GM23338 (cell line): ENCODE measurements around the gene CD83. TPM values are rescaled to one million over a fixed set of nuclear protein-coding genes. Genes with fewer than 3 reads are reported as not detected.

Source experiments
- ATAC-seq: fragments of 200-7000 bp; cut with Tn5 transposase; 3 replicates; pipeline ENCODE4 v1.9.1; 2020
- DNase-seq: peaks from one replicate; pipeline ENCODE4 v3.0.0-alpha.2; 2015; ENCODE audit warnings: low spot score
- H2AFZ ChIP-seq: fragments of 200-600 bp; sonication (generic); 2 replicates; pipeline ENCODE4 v1.8.0; 2016; ENCODE audit warnings: antibody characterized with exemption, mild to moderate bottlenecking, moderate library complexity
- H3F3A ChIP-seq: fragments of 200-600 bp; sonication (generic); replicated peaks from 2 replicates; pipeline ENCODE4 v1.8.0; 2017; ENCODE audit warnings: antibody characterized with exemption, mixed run types, low read depth
- H3K27ac ChIP-seq: fragments of 200-600 bp; sonication (generic); 2 replicates; pipeline ENCODE4 v1.6.1; 2016; ENCODE audit warnings: low read depth
- H3K27me3 ChIP-seq: fragments of 200-600 bp; sonication (generic); 2 replicates; pipeline ENCODE4 v1.8.0; 2016; ENCODE audit warnings: mild to moderate bottlenecking, mixed run types, moderate library complexity; ENCODE audit not compliant: insufficient read depth
- H3K36me3 ChIP-seq: fragments of 200-600 bp; sonication (generic); 2 replicates; pipeline ENCODE4 v1.8.0; 2016; ENCODE audit warnings: mild to moderate bottlenecking; ENCODE audit not compliant: insufficient read depth
- H3K4me1 ChIP-seq: fragments of 200-600 bp; sonication (generic); 2 replicates; pipeline ENCODE4 v1.8.0; 2016; ENCODE audit warnings: mild to moderate bottlenecking, moderate library complexity; ENCODE audit not compliant: insufficient read depth
- H3K4me2 ChIP-seq: fragments of 200-600 bp; sonication (generic); 2 replicates; pipeline ENCODE4 v1.7.1; 2017; ENCODE audit warnings: mixed run types
- H3K4me3 ChIP-seq: fragments of 200-600 bp; sonication (generic); 2 replicates; pipeline ENCODE4 v1.6.1; 2016; ENCODE audit warnings: mixed run types
- H3K79me2 ChIP-seq: fragments of 200-600 bp; sonication (generic); replicated peaks from 2 replicates; pipeline ENCODE4 v1.8.0; 2017; ENCODE audit warnings: mild to moderate bottlenecking; ENCODE audit not compliant: insufficient read depth
- H3K9me2 ChIP-seq: fragments of 200-600 bp; sonication (generic); 2 replicates; pipeline ENCODE4 v1.8.0; 2017; ENCODE audit not compliant: insufficient read depth
- H4K20me1 ChIP-seq: fragments of 200-600 bp; sonication (generic); replicated peaks from 2 replicates; pipeline ENCODE4 v1.8.0; 2017; ENCODE audit warnings: mild to moderate bottlenecking; ENCODE audit not compliant: insufficient read depth
- H3K27ac Mint-ChIP-seq: 2 replicates; pipeline ENCODE4 v1.8.0; 2020; ENCODE audit warnings: inconsistent platforms, mild to moderate bottlenecking, moderate library complexity, mixed read lengths
- H3K27me3 Mint-ChIP-seq: 3 replicates; pipeline ENCODE4 v1.8.0; 2022; ENCODE audit warnings: low read depth, mild to moderate bottlenecking, moderate library complexity, mixed read lengths, inconsistent platforms; ENCODE audit not compliant: insufficient read depth, poor library complexity
- H3K36me3 Mint-ChIP-seq: 3 replicates; pipeline ENCODE4 v1.8.0; 2021; ENCODE audit warnings: low read depth, mild to moderate bottlenecking, inconsistent platforms, moderate library complexity, mixed read lengths
- H3K4me1 Mint-ChIP-seq: 3 replicates; pipeline ENCODE4 v1.8.0; 2020; ENCODE audit warnings: mild to moderate bottlenecking, inconsistent platforms, mixed read lengths
- H3K4me3 Mint-ChIP-seq: 3 replicates; pipeline ENCODE4 v1.8.0; 2021; ENCODE audit warnings: moderate library complexity, mild to moderate bottlenecking, inconsistent platforms, mixed read lengths
- H3K9me3 Mint-ChIP-seq: 3 replicates; pipeline ENCODE4 v1.8.0; 2020; ENCODE audit warnings: moderate library complexity, mild to moderate bottlenecking, inconsistent platforms, mixed read lengths
- CREB1 ChIP-seq: fragments of 250-450 bp; sonication (Bioruptor Pico); IDR thresholded peaks from 2 replicates; pipeline ENCODE4 v1.5.0; 2020; ENCODE audit warnings: low read depth, mild to moderate bottlenecking, moderate library complexity
- EZH2phosphoT487 ChIP-seq: fragments of 200-600 bp; sonication (generic); IDR thresholded peaks from one replicate; pipeline ENCODE4 v1.8.1; 2018; ENCODE audit warnings: antibody characterized with exemption; ENCODE audit not compliant: unreplicated experiment
- JUNB ChIP-seq: IDR thresholded peaks from one replicate; pipeline ENCODE4 v1.6.1; 2016; ENCODE audit warnings: antibody characterized with exemption; ENCODE audit not compliant: unreplicated experiment
- ZNF114 ChIP-seq: fragments of 250-450 bp; sonication (Bioruptor Pico); IDR thresholded peaks from 2 replicates; pipeline ENCODE4 v1.5.0; 2020; ENCODE audit warnings: mild to moderate bottlenecking, moderate library complexity
- ZNF331 ChIP-seq: fragments of 250-450 bp; sonication (Bioruptor Pico); IDR thresholded peaks from 2 replicates; pipeline ENCODE4 v1.5.0; 2020; ENCODE audit warnings: low read depth, mild to moderate bottlenecking, moderate library complexity
- polyA plus RNA-seq: library from polyadenylated mRNA; unstranded; fragments of >200 nt; fragmentation: Nextera tagmentation; extraction: Ambion mirVana; gene quantifications from 2 replicates; pipeline ENCODE4 v1.2.1, GENCODE V29; 2016
- total RNA-seq: library from RNA; depleted of rRNA; stranded (reverse); fragments of >200 nt; shearing (Covaris generic); gene quantifications from 2 replicates; pipeline ENCODE4 v1.2.3, GENCODE V29; 2014
- TF ChIP-seq, protein P1 (sequence below): fragments of 250-450 bp; sonication (Bioruptor Pico); IDR thresholded peaks from 2 replicates; pipeline ENCODE4 v1.5.0; 2020; ENCODE audit warnings: mild to moderate bottlenecking, moderate library complexity
- TF ChIP-seq, protein P2 (sequence below), 2 experiments: fragments of 200-600 bp in 1 of 2; sonication (generic) in 1 of 2; conservative IDR thresholded peaks; 2 replicates each; pipeline versions ENCODE4 v1.5.1 to v1.6.1; 2016 to 2017; ENCODE audit warnings: antibody characterized with exemption in 2 of 2, low read depth in 2 of 2, mild to moderate bottlenecking in 2 of 2, moderate library complexity in 1 of 2
- TF ChIP-seq, protein P3 (sequence below): IDR thresholded peaks from one replicate; pipeline ENCODE4 v1.6.1; 2018; ENCODE audit warnings: antibody characterized with exemption; ENCODE audit not compliant: unreplicated experiment
- TF ChIP-seq, protein P4 (sequence below): IDR thresholded peaks from 2 replicates; pipeline ENCODE4 v1.6.1; 2016; ENCODE audit warnings: antibody characterized with exemption

Gene CD83
- total and polyA plus RNA-seq, 2 experiments from 2014 or later = 8.1 to 13.2 TPM

DNA sequence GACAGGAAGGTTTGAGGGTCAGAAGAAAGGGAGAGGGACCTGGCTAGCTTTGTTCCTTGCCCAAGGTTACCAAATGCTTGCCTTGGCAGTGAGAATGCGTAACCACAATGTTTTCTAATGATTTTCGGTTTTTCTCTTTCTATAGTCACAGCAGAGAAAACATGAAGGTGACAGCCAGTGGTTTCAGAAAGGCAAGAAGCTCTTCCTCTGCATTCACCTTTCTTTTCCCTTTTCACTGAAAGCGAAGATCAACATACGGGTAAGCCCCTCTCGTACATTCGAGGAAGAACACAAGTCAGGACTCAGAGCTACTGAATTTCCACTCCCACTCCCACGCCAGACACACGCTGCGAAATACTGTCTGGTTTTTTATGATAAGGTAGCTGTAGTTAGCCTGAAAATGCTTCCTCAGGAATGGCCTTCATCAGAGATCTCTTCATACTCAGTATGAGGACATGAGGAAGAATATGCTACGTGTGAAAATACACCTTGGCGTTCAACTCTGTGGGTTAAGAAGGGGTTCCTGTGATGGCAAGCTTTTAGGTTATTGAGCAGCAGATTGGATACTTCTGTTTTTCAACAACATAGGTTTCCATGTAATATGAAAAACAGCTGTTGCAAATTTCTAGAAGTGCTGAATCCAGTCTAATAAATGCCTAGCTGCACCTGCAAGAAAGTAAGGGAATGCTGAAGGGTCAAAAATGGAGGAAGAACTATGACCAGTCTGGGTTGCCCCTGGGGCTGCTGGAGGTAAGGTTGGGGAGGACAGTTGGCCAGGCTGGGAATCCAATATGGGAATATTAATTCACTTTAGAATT, 7.4 kb upstream of the CD83 start:
- Histone ChIP-seq H2AFZ (no peak overlapping the region; the same call in 1 of the 2 replicates), H3K9me2 (peaks cover 3% of the 10 kb centered on the region; the same call in 1 of the 2 replicates), H3K4me1 (no peaks in the 10 kb centered on the region), H4K20me1 (no peaks in the 10 kb centered on the region), H3K36me3 (peaks cover 6% of the 10 kb centered on the region; the same call in 1 of the 2 replicates), H3K4me2 (no peak overlapping the region), H3K79me2 (no peaks in the 10 kb centered on the region), H3K27ac (no peak overlapping the region), H3K4me3 (no peak overlapping the region), H3F3A (no peaks in the 10 kb centered on the region), H3K27me3 (no peaks in the 10 kb centered on the region)
- Mint-ChIP-seq H3K4me3 (no peak overlapping the region), H3K27me3 (no peaks in the 10 kb centered on the region), H3K27ac (no peak overlapping the region), H3K9me3 (peaks cover 23% of the 10 kb centered on the region), H3K36me3 (peaks cover 17% of the 10 kb centered on the region), H3K4me1 (no peaks in the 10 kb centered on the region)
- ATAC-seq (no peak), DNase-seq (no peak)
- TF ChIP-seq, protein P1, sequence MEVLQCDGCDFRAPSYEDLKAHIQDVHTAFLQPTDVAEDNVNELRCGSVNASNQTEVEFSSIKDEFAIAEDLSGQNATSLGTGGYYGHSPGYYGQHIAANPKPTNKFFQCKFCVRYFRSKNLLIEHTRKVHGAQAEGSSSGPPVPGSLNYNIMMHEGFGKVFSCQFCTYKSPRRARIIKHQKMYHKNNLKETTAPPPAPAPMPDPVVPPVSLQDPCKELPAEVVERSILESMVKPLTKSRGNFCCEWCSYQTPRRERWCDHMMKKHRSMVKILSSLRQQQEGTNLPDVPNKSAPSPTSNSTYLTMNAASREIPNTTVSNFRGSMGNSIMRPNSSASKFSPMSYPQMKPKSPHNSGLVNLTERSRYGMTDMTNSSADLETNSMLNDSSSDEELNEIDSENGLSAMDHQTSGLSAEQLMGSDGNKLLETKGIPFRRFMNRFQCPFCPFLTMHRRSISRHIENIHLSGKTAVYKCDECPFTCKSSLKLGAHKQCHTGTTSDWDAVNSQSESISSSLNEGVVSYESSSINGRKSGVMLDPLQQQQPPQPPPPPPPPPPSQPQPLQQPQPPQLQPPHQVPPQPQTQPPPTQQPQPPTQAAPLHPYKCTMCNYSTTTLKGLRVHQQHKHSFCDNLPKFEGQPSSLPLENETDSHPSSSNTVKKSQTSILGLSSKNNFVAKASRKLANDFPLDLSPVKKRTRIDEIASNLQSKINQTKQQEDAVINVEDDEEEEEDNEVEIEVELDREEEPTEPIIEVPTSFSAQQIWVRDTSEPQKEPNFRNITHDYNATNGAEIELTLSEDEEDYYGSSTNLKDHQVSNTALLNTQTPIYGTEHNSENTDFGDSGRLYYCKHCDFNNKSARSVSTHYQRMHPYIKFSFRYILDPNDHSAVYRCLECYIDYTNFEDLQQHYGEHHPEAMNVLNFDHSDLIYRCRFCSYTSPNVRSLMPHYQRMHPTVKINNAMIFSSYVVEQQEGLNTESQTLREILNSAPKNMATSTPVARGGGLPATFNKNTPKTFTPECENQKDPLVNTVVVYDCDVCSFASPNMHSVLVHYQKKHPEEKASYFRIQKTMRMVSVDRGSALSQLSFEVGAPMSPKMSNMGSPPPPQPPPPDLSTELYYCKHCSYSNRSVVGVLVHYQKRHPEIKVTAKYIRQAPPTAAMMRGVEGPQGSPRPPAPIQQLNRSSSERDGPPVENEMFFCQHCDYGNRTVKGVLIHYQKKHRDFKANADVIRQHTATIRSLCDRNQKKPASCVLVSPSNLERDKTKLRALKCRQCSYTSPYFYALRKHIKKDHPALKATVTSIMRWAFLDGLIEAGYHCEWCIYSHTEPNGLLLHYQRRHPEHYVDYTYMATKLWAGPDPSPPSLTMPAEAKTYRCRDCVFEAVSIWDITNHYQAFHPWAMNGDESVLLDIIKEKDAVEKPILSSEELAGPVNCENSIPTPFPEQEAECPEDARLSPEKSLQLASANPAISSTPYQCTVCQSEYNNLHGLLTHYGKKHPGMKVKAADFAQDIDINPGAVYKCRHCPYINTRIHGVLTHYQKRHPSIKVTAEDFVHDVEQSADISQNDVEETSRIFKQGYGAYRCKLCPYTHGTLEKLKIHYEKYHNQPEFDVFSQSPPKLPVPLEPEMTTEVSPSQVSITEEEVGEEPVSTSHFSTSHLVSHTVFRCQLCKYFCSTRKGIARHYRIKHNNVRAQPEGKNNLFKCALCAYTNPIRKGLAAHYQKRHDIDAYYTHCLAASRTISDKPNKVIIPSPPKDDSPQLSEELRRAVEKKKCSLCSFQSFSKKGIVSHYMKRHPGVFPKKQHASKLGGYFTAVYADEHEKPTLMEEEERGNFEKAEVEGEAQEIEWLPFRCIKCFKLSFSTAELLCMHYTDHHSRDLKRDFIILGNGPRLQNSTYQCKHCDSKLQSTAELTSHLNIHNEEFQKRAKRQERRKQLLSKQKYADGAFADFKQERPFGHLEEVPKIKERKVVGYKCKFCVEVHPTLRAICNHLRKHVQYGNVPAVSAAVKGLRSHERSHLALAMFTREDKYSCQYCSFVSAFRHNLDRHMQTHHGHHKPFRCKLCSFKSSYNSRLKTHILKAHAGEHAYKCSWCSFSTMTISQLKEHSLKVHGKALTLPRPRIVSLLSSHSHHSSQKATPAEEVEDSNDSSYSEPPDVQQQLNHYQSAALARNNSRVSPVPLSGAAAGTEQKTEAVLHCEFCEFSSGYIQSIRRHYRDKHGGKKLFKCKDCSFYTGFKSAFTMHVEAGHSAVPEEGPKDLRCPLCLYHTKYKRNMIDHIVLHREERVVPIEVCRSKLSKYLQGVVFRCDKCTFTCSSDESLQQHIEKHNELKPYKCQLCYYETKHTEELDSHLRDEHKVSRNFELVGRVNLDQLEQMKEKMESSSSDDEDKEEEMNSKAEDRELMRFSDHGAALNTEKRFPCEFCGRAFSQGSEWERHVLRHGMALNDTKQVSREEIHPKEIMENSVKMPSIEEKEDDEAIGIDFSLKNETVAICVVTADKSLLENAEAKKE (CRISPR knock-in tag) = no peak
- TF ChIP-seq ZNF331 (CRISPR knock-in tag) (no peak), JUNB (no peak), ZNF114 (CRISPR knock-in tag) (no peak), CREB1 (CRISPR knock-in tag) (no peak), EZH2phosphoT487 (no peak)
- TF ChIP-seq, protein P2, sequence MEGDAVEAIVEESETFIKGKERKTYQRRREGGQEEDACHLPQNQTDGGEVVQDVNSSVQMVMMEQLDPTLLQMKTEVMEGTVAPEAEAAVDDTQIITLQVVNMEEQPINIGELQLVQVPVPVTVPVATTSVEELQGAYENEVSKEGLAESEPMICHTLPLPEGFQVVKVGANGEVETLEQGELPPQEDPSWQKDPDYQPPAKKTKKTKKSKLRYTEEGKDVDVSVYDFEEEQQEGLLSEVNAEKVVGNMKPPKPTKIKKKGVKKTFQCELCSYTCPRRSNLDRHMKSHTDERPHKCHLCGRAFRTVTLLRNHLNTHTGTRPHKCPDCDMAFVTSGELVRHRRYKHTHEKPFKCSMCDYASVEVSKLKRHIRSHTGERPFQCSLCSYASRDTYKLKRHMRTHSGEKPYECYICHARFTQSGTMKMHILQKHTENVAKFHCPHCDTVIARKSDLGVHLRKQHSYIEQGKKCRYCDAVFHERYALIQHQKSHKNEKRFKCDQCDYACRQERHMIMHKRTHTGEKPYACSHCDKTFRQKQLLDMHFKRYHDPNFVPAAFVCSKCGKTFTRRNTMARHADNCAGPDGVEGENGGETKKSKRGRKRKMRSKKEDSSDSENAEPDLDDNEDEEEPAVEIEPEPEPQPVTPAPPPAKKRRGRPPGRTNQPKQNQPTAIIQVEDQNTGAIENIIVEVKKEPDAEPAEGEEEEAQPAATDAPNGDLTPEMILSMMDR (conservative IDR thresholded peaks at IDR 0.05; ENCODE audit: low read depth in 2 of 2) = no peak
- TF ChIP-seq, protein P3, sequence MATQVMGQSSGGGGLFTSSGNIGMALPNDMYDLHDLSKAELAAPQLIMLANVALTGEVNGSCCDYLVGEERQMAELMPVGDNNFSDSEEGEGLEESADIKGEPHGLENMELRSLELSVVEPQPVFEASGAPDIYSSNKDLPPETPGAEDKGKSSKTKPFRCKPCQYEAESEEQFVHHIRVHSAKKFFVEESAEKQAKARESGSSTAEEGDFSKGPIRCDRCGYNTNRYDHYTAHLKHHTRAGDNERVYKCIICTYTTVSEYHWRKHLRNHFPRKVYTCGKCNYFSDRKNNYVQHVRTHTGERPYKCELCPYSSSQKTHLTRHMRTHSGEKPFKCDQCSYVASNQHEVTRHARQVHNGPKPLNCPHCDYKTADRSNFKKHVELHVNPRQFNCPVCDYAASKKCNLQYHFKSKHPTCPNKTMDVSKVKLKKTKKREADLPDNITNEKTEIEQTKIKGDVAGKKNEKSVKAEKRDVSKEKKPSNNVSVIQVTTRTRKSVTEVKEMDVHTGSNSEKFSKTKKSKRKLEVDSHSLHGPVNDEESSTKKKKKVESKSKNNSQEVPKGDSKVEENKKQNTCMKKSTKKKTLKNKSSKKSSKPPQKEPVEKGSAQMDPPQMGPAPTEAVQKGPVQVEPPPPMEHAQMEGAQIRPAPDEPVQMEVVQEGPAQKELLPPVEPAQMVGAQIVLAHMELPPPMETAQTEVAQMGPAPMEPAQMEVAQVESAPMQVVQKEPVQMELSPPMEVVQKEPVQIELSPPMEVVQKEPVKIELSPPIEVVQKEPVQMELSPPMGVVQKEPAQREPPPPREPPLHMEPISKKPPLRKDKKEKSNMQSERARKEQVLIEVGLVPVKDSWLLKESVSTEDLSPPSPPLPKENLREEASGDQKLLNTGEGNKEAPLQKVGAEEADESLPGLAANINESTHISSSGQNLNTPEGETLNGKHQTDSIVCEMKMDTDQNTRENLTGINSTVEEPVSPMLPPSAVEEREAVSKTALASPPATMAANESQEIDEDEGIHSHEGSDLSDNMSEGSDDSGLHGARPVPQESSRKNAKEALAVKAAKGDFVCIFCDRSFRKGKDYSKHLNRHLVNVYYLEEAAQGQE = no peak
- TF ChIP-seq, protein P4, sequence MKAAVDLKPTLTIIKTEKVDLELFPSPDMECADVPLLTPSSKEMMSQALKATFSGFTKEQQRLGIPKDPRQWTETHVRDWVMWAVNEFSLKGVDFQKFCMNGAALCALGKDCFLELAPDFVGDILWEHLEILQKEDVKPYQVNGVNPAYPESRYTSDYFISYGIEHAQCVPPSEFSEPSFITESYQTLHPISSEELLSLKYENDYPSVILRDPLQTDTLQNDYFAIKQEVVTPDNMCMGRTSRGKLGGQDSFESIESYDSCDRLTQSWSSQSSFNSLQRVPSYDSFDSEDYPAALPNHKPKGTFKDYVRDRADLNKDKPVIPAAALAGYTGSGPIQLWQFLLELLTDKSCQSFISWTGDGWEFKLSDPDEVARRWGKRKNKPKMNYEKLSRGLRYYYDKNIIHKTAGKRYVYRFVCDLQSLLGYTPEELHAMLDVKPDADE = no peak
